ENCODE data around the gene SLC39A11. TPM values are rescaled to one million over a fixed set of nuclear protein-coding genes. Genes with fewer than 3 reads are reported as not detected.
A peak's percentile ranks its signal among the peaks of the same experiment; 100 is the strongest.
"Not testable (repeated sequence)": the region's sequence is repeated elsewhere in the genome, so short reads cannot be mapped to it uniquely, and the experiment has no call there.

The SLC39A11 gene
- total RNA-seq, 1 experiment from 2014 or later = 15.8 TPM

- Mint-ChIP-seq H3K4me3 (ENCODE audit: unreplicated experiment) (no peak overlapping the region), H3K36me3 (ENCODE audit: insufficient read depth, unreplicated experiment) (no peaks in the 10 kb centered on the region), H3K4me1 (ENCODE audit: insufficient read depth, unreplicated experiment) (no peaks in the 10 kb centered on the region), H3K27me3 (ENCODE audit: insufficient read depth, unreplicated experiment) (no peaks in the 10 kb centered on the region), H3K9me3 (ENCODE audit: unreplicated experiment) (no peaks in the 10 kb centered on the region), H3K27ac (ENCODE audit: low read depth, unreplicated experiment) (no peak overlapping the region)
- DNase-seq (ENCODE audit: unreplicated experiment) = no peak
- ChIA-PET CTCF (no interaction called here), POLR2A (no interaction called here)
- intact Hi-C loops (cut with micrococcal nuclease) = no loop called here
- no TSS peak for BruUV-seq (replicated peaks)
- no peak for TF ChIP-seq CTCF (IDR thresholded peaks at IDR 0.05; ENCODE audit: unreplicated experiment)
Observed at GRCh38 chr17:72898725-72899124, 193.8 kb downstream of the SLC39A11 start.

- DNase-seq (ENCODE audit: unreplicated experiment) = peak; percentile 7
- CTCF ChIA-PET; POLR2A ChIA-PET; BruUV-seq (replicated peaks); H3K4me3 Mint-ChIP-seq (ENCODE audit: unreplicated experiment); intact Hi-C loops (cut with micrococcal nuclease); H3K27me3 Mint-ChIP-seq (ENCODE audit: insufficient read depth, unreplicated experiment); H3K36me3 Mint-ChIP-seq (ENCODE audit: insufficient read depth, unreplicated experiment); H3K4me1 Mint-ChIP-seq (ENCODE audit: insufficient read depth, unreplicated experiment); H3K9me3 Mint-ChIP-seq (ENCODE audit: unreplicated experiment); H3K27ac Mint-ChIP-seq (ENCODE audit: low read depth, unreplicated experiment): not testable (repeated sequence)
Observed at GRCh38 chr17:72896288-72896687, 196.2 kb downstream of the SLC39A11 start.

- no peaks in the 10 kb centered on the region for H3K27me3 Mint-ChIP-seq (ENCODE audit: insufficient read depth, unreplicated experiment)
- no peak overlapping the region for H3K27ac Mint-ChIP-seq (ENCODE audit: low read depth, unreplicated experiment)
- no peak overlapping the region for H3K4me3 Mint-ChIP-seq (ENCODE audit: unreplicated experiment)
- no peak for TF ChIP-seq CTCF (IDR thresholded peaks at IDR 0.05; ENCODE audit: unreplicated experiment)
- POLR2A ChIA-PET = no interaction called here
- H3K4me1 Mint-ChIP-seq (ENCODE audit: insufficient read depth, unreplicated experiment) = no peaks in the 10 kb centered on the region
- H3K9me3 Mint-ChIP-seq (ENCODE audit: unreplicated experiment) = no peaks in the 10 kb centered on the region
- intact Hi-C loops (cut with micrococcal nuclease) = no loop called here
- CTCF ChIA-PET = interaction anchor here (0.6 kb wide), 1 partner anchor 1047 kb away, joined by 3 read pairs; no protein-coding TSS in a partner anchor
- H3K36me3 Mint-ChIP-seq (ENCODE audit: insufficient read depth, unreplicated experiment) = no peaks in the 10 kb centered on the region
- no peak for DNase-seq (ENCODE audit: unreplicated experiment)
- no TSS peak for BruUV-seq (replicated peaks)
Observed at GRCh38 chr17:72891627-72892026, 200.9 kb downstream of the SLC39A11 start.

- Mint-ChIP-seq H3K36me3 (ENCODE audit: insufficient read depth, unreplicated experiment) (no peaks in the 10 kb centered on the region), H3K9me3 (ENCODE audit: unreplicated experiment) (peaks cover 7% of the 10 kb centered on the region), H3K4me3 (ENCODE audit: unreplicated experiment) (no peak overlapping the region), H3K4me1 (ENCODE audit: insufficient read depth, unreplicated experiment) (no peaks in the 10 kb centered on the region), H3K27me3 (ENCODE audit: insufficient read depth, unreplicated experiment) (no peaks in the 10 kb centered on the region), H3K27ac (ENCODE audit: low read depth, unreplicated experiment) (no peak overlapping the region)
- no peak for DNase-seq (ENCODE audit: unreplicated experiment)
- ChIA-PET POLR2A (interaction anchor here (0.6 to 1.2 kb wide), 2 partner anchors 9 to 10 kb away, joined by 3 to 4 read pairs; no protein-coding TSS in a partner anchor), CTCF (no interaction called here)
- intact Hi-C loops (cut with micrococcal nuclease) = no loop called here
- BruUV-seq (replicated peaks) = no TSS peak
- no peak for TF ChIP-seq CTCF (IDR thresholded peaks at IDR 0.05; ENCODE audit: unreplicated experiment)
Observed at GRCh38 chr17:72890711-72891110, 201.8 kb downstream of the SLC39A11 start.

- Mint-ChIP-seq H3K9me3 (ENCODE audit: unreplicated experiment) (peaks cover 7% of the 10 kb centered on the region), H3K4me3 (ENCODE audit: unreplicated experiment) (no peak overlapping the region), H3K4me1 (ENCODE audit: insufficient read depth, unreplicated experiment) (no peaks in the 10 kb centered on the region), H3K36me3 (ENCODE audit: insufficient read depth, unreplicated experiment) (no peaks in the 10 kb centered on the region), H3K27ac (ENCODE audit: low read depth, unreplicated experiment) (no peak overlapping the region), H3K27me3 (ENCODE audit: insufficient read depth, unreplicated experiment) (no peaks in the 10 kb centered on the region)
- no TSS peak for BruUV-seq (replicated peaks)
- ChIA-PET CTCF (no interaction called here), POLR2A (no interaction called here)
- no peak for DNase-seq (ENCODE audit: unreplicated experiment)
- intact Hi-C loops (cut with micrococcal nuclease) = no loop called here
- no peak for TF ChIP-seq CTCF (IDR thresholded peaks at IDR 0.05; ENCODE audit: unreplicated experiment)
Observed at GRCh38 chr17:72887917-72888316, 204.6 kb downstream of the SLC39A11 start.
